Neural progenitor cell (in vitro differentiated cells): ENCODE data around the gene PLCD3. TPM values are rescaled to one million over a fixed set of nuclear protein-coding genes. Genes with fewer than 3 reads are reported as not detected.
A peak's percentile ranks its signal among the peaks of the same experiment; 100 is the strongest.

Source experiments
- DNase-seq: peaks from one replicate; pipeline ENCODE4 v3.0.0-alpha.2; 2016; ENCODE audit warnings: low spot score
- H2AFZ ChIP-seq: fragments of 200-600 bp; sonication (generic); replicated peaks from 2 replicates; pipeline ENCODE4 v1.6.1; 2016; ENCODE audit warnings: antibody characterized with exemption
- H3F3A ChIP-seq: fragments of 200-600 bp; sonication (generic); 2 replicates; pipeline ENCODE4 v1.6.1; 2016; ENCODE audit warnings: antibody characterized with exemption, low read depth
- H3K27ac ChIP-seq: fragments of 200-600 bp; sonication (generic); 2 replicates; pipeline ENCODE4 v1.5.1; 2016; ENCODE audit warnings: mild to moderate bottlenecking
- H3K27me3 ChIP-seq: fragments of 200-600 bp; sonication (generic); 2 replicates; pipeline ENCODE4 v1.6.1; 2016; ENCODE audit warnings: mild to moderate bottlenecking, moderate library complexity
- H3K36me3 ChIP-seq: fragments of 200-600 bp; sonication (generic); 2 replicates; pipeline ENCODE4 v1.5.1; 2016
- H3K4me1 ChIP-seq: fragments of 200-600 bp; sonication (generic); 2 replicates; pipeline ENCODE4 v1.6.1; 2016; ENCODE audit warnings: mixed run types
- H3K4me2 ChIP-seq: fragments of 200-600 bp; sonication (generic); 2 replicates; pipeline ENCODE4 v1.6.1; 2016
- H3K4me3 ChIP-seq: fragments of 200-600 bp; sonication (generic); 2 replicates; pipeline ENCODE4 v1.5.1; 2016
- H3K79me2 ChIP-seq: fragments of 200-600 bp; sonication (generic); 2 replicates; pipeline ENCODE4 v1.6.1; 2016; ENCODE audit warnings: low read depth
- H3K9ac ChIP-seq: fragments of 200-600 bp; sonication (generic); 2 replicates; pipeline ENCODE4 v1.6.1; 2016
- H3K9me3 ChIP-seq: fragments of 200-600 bp; sonication (generic); 2 replicates; pipeline ENCODE4 v1.5.1; 2016; ENCODE audit warnings: low read depth
- H4K20me1 ChIP-seq: fragments of 200-600 bp; sonication (generic); 2 replicates; pipeline ENCODE4 v1.6.1; 2016; ENCODE audit warnings: low read depth
- H3K27ac Mint-ChIP-seq: 3 replicates; pipeline ENCODE4 v1.8.0; 2021; ENCODE audit warnings: mixed read lengths
- H3K27me3 Mint-ChIP-seq: 2 replicates; pipeline ENCODE4 v1.8.0; 2022; ENCODE audit warnings: low read depth, mild to moderate bottlenecking, inconsistent platforms, moderate library complexity, mixed read lengths; ENCODE audit not compliant: insufficient read depth
- H3K36me3 Mint-ChIP-seq: 3 replicates; pipeline ENCODE4 v1.8.0; 2021; ENCODE audit warnings: mixed read lengths
- H3K4me1 Mint-ChIP-seq: 3 replicates; pipeline ENCODE4 v1.8.0; 2021; ENCODE audit warnings: mixed read lengths
- H3K4me3 Mint-ChIP-seq: 3 replicates; pipeline ENCODE4 v1.8.0; 2021; ENCODE audit warnings: mild to moderate bottlenecking, moderate library complexity, mixed read lengths
- H3K9me3 Mint-ChIP-seq: 3 replicates; pipeline ENCODE4 v1.8.0; 2020; ENCODE audit warnings: mixed read lengths
- CTCF ChIP-seq: fragments of 200-600 bp; sonication (generic); IDR thresholded peaks from 2 replicates; pipeline ENCODE4 v1.5.1; 2017; ENCODE audit warnings: antibody characterized with exemption, mild to moderate bottlenecking
- EZH2 ChIP-seq: fragments of 200-600 bp; sonication (generic); IDR thresholded peaks from 2 replicates; pipeline ENCODE4 v1.6.1; 2017; ENCODE audit warnings: antibody characterized with exemption, mild to moderate bottlenecking, moderate library complexity
- EZH2phosphoT487 ChIP-seq: fragments of 200-600 bp; sonication (generic); IDR thresholded peaks from 2 replicates; pipeline ENCODE4 v1.6.1; 2017; ENCODE audit warnings: antibody characterized with exemption
- total RNA-seq: library from RNA; depleted of rRNA; stranded (reverse); fragments of >200 nt; gene quantifications from 2 replicates; pipeline ENCODE4 v1.2.3, GENCODE V29; 2015; ENCODE audit warnings: low replicate concordance

Gene PLCD3
- total RNA-seq, 1 donor from 2014 or later: 16.0 TPM

- H3K27me3 ChIP-seq: peaks cover 7% of the 10 kb centered on the region
- peak overlapping the region; percentile 92 for H3K9ac ChIP-seq
- H3K27ac ChIP-seq: peak overlapping the region; percentile 96
- DNase-seq: peak; percentile 92
- Mint-ChIP-seq H3K36me3 (no peaks in the 10 kb centered on the region), H3K9me3 (no peaks in the 10 kb centered on the region), H3K27me3 (peaks cover 11% of the 10 kb centered on the region), H3K4me1 (peaks cover 56% of the 10 kb centered on the region), H3K27ac (peak overlapping the region; percentile 100), H3K4me3 (peak overlapping the region; percentile 94)
- no peaks in the 10 kb centered on the region for H3K9me3 ChIP-seq
- peak overlapping the region; percentile 2 for H2AFZ ChIP-seq
- peak overlapping the region; percentile 66 for H3K4me3 ChIP-seq
- peaks cover 74% of the 10 kb centered on the region for H3F3A ChIP-seq
- peaks cover 41% of the 10 kb centered on the region for H3K4me1 ChIP-seq
- H3K79me2 ChIP-seq: peaks cover 47% of the 10 kb centered on the region
- peaks cover 31% of the 10 kb centered on the region for H4K20me1 ChIP-seq
- TF ChIP-seq CTCF (no peak), EZH2phosphoT487 (no peak), EZH2 (no peak)
- H3K36me3 ChIP-seq: no peaks in the 10 kb centered on the region
- peak overlapping the region; percentile 69 for H3K4me2 ChIP-seq
Observed at GRCh38 chr17:45146890-45147580, 14.7 kb upstream of the PLCD3 start.

- Mint-ChIP-seq H3K27me3 (peaks cover 11% of the 10 kb centered on the region), H3K36me3 (no peaks in the 10 kb centered on the region), H3K9me3 (no peaks in the 10 kb centered on the region), H3K4me1 (peaks cover 53% of the 10 kb centered on the region), H3K4me3 (peak overlapping the region; percentile 94), H3K27ac (peak overlapping the region; percentile 100)
- no peaks in the 10 kb centered on the region for H3K36me3 ChIP-seq
- H3K27ac ChIP-seq: no peak overlapping the region
- H3K79me2 ChIP-seq: peaks cover 42% of the 10 kb centered on the region
- H3F3A ChIP-seq: peaks cover 71% of the 10 kb centered on the region
- no peaks in the 10 kb centered on the region for H3K9me3 ChIP-seq
- peak overlapping the region; percentile 69 for H3K4me2 ChIP-seq
- H4K20me1 ChIP-seq: peaks cover 27% of the 10 kb centered on the region
- H3K4me1 ChIP-seq: peaks cover 39% of the 10 kb centered on the region
- DNase-seq: no peak
- TF ChIP-seq EZH2 (no peak), EZH2phosphoT487 (no peak), CTCF (no peak)
- H3K9ac ChIP-seq: no peak overlapping the region
- H3K27me3 ChIP-seq: peaks cover 7% of the 10 kb centered on the region
- no peak overlapping the region for H2AFZ ChIP-seq
- peak overlapping the region; percentile 66 for H3K4me3 ChIP-seq
Observed at GRCh38 chr17:45146592-45146889, 14.2 kb upstream of the PLCD3 start.

- H2AFZ ChIP-seq: no peak overlapping the region
- H3K79me2 ChIP-seq: peaks cover 39% of the 10 kb centered on the region
- H3K9me3 Mint-ChIP-seq: no peaks in the 10 kb centered on the region
- H4K20me1 ChIP-seq: peaks cover 24% of the 10 kb centered on the region
- no peaks in the 10 kb centered on the region for H3K36me3 ChIP-seq
- H3K27me3 ChIP-seq: peaks cover 7% of the 10 kb centered on the region
- peaks cover 70% of the 10 kb centered on the region for H3F3A ChIP-seq
- no peak overlapping the region for H3K4me2 ChIP-seq
- H3K27ac ChIP-seq: no peak overlapping the region
- no peaks in the 10 kb centered on the region for H3K9me3 ChIP-seq
- peaks cover 50% of the 10 kb centered on the region for H3K4me1 Mint-ChIP-seq
- H3K4me3 ChIP-seq: no peak overlapping the region
- DNase-seq: no peak
- no peak overlapping the region for H3K9ac ChIP-seq
- H3K27me3 Mint-ChIP-seq: peaks cover 11% of the 10 kb centered on the region
- H3K36me3 Mint-ChIP-seq: no peaks in the 10 kb centered on the region
- peak overlapping the region; percentile 92 for H3K27ac Mint-ChIP-seq
- H3K4me1 ChIP-seq: peaks cover 35% of the 10 kb centered on the region
- H3K4me3 Mint-ChIP-seq: peak overlapping the region; percentile 94
- TF ChIP-seq EZH2phosphoT487: no peak
- no peak for TF ChIP-seq EZH2
- TF ChIP-seq CTCF: no peak
Observed at GRCh38 chr17:45146166-45146565, 13.9 kb upstream of the PLCD3 start.
